Stimulated activated CD4-positive, alpha-beta T cell treated with anti-CD3 and anti-CD28 coated beads, Interleukin-4, amount 100 ng/mL, for 4 hours (primary cell): ENCODE measurements around the gene XPO5.
A peak's percentile ranks its signal among the peaks of the same experiment; 100 is the strongest.
"Not testable (repeated sequence)": the region's sequence is repeated elsewhere in the genome, so short reads cannot be mapped to it uniquely, and the experiment has no call there.

Source experiments
- DNase-seq, 2 experiments: peaks; one replicate each; pipeline ENCODE4 v3.0.0-alpha.2; 2020

The XPO5 gene

GRCh38 chr6:43582911-43583310 is 7.1 kb upstream of the XPO5 start:
- no peak for DNase-seq

- no peak for DNase-seq
Measured at GRCh38 chr6:43579171-43579570, 3.3 kb upstream of the XPO5 start.

- DNase-seq, result no peak
Measured at GRCh38 chr6:43578748-43579147, 2.9 kb upstream of the XPO5 start.

- DNase-seq, result peak in 1 of 2 experiments; percentile 45
Measured at GRCh38 chr6:43575105-43575771, 600 bp downstream of the XPO5 start.

- DNase-seq, result no peak
Measured at GRCh38 chr6:43572015-43572414, 3.8 kb downstream of the XPO5 start.

GRCh38 chr6:43570876-43571441 is 4.9 kb downstream of the XPO5 start:
- no peak for DNase-seq

- no peak for DNase-seq
Measured at GRCh38 chr6:43559328-43559727, 16.5 kb downstream of the XPO5 start.

GRCh38 chr6:43557620-43558019 is 18.2 kb downstream of the XPO5 start:
- DNase-seq, result not testable (repeated sequence)

GRCh38 chr6:43547222-43547621 is 28.6 kb downstream of the XPO5 start:
- DNase-seq, result no peak

- DNase-seq, result no peak
Measured at GRCh38 chr6:43544461-43544860, 31.4 kb downstream of the XPO5 start.

- DNase-seq, result no peak
Measured at GRCh38 chr6:43541774-43542471, 33.9 kb downstream of the XPO5 start.

GRCh38 chr6:43540507-43540906 is 35.3 kb downstream of the XPO5 start:
- DNase-seq, result no peak

GRCh38 chr6:43539409-43539808 is 36.4 kb downstream of the XPO5 start:
- not testable (repeated sequence) for DNase-seq

- not testable (repeated sequence) for DNase-seq
Measured at GRCh38 chr6:43538986-43539385, 36.9 kb downstream of the XPO5 start.

GRCh38 chr6:43532201-43532600 is 43.6 kb downstream of the XPO5 start:
- no peak for DNase-seq

- DNase-seq, result no peak
Measured at GRCh38 chr6:43524483-43524961, 51.3 kb downstream of the XPO5 start.

- no peak for DNase-seq
Measured at GRCh38 chr6:43523284-43523683, 52.6 kb downstream of the XPO5 start.

- DNase-seq, result no peak
Measured at GRCh38 chr6:43522547-43523261, 53.1 kb downstream of the XPO5 start.

GRCh38 chr6:43521836-43522235 is 54.0 kb downstream of the XPO5 start:
- DNase-seq, result no peak

GRCh38 chr6:43520097-43520496 is 55.7 kb downstream of the XPO5 start:
- no peak for DNase-seq

- DNase-seq, result no peak
Measured at GRCh38 chr6:43517505-43518357, 58.1 kb downstream of the XPO5 start.

- DNase-seq, result peak; percentile 92 to 95
Measured at GRCh38 chr6:43516697-43517504, 58.9 kb downstream of the XPO5 start, which contains the start of the genes POLR1C and YIPF3. Gene POLR1C (plus strand): TSS chr6:43517089. CDS start chr6:43517110, 21 bp downstream. Gene YIPF3 (minus strand): TSS chr6:43516926. CDS start chr6:43516807, 119 bp downstream.
